Chondrocyte (in vitro differentiated cells): ENCODE results near the gene FKBP14. TPM values are rescaled to one million over a fixed set of nuclear protein-coding genes. Genes with fewer than 3 reads are reported as not detected.

Source experiments
- DNase-seq: peaks from one replicate; pipeline ENCODE4 v3.0.0; 2021; ENCODE audit warnings: mixed read lengths, low spot score
- H3K27ac Mint-ChIP-seq: one replicate; pipeline ENCODE4 v1.8.0; 2021; ENCODE audit warnings: mild to moderate bottlenecking, moderate library complexity, mixed read lengths; ENCODE audit not compliant: unreplicated experiment
- H3K27me3 Mint-ChIP-seq: 2 replicates; pipeline ENCODE4 v1.8.0; 2021; ENCODE audit warnings: low read depth, mixed read lengths
- H3K36me3 Mint-ChIP-seq: 2 replicates; pipeline ENCODE4 v1.8.0; 2021; ENCODE audit warnings: low read depth, mixed read lengths
- H3K4me1 Mint-ChIP-seq: 2 replicates; pipeline ENCODE4 v1.8.0; 2021; ENCODE audit warnings: low read depth, mild to moderate bottlenecking, mixed read lengths
- H3K4me3 Mint-ChIP-seq: one replicate; pipeline ENCODE4 v1.8.0; 2021; ENCODE audit warnings: mild to moderate bottlenecking, moderate library complexity, mixed read lengths; ENCODE audit not compliant: unreplicated experiment
- H3K9me3 Mint-ChIP-seq: 2 replicates; pipeline ENCODE4 v1.8.0; 2021; ENCODE audit warnings: low read depth, mixed read lengths
- total RNA-seq: library from RNA; stranded (reverse); gene quantifications from 3 replicates; pipeline ENCODE4 v1.2.1, GENCODE V29; 2021
- TF ChIP-seq, protein P1 (sequence below): fragments of 200-600 bp; sonication (generic); IDR thresholded peaks from 2 replicates; pipeline ENCODE4 v1.5.0; 2021; ENCODE audit warnings: antibody characterized with exemption, mild to moderate bottlenecking, moderate library complexity

The FKBP14 gene
- total RNA-seq, 1 donor from 2014 or later = 74.7 TPM

DNA sequence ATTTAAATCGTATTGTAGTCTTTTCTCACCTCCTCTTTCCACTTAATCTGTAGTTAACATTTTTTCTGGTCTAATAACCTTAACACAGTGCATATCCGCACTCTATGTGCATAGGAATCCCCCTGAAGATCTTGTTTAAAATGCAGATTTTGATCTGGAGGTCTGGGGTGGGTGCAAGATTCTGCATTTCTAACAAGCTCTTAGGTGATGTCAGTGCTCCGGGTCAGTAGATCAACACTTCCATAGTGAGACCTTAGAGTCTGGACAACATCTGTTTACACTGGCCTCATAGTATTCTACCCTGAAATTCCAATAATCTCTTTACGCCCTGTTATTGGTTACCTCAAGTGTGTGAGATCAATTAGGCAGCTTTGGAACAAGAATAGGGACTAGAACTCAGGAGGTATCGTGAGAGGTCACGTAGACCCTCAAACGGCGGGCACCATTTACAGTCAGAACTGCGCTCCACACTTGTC lies 1.3 kb upstream of the FKBP14 start:
- H3K9me3 Mint-ChIP-seq = no peaks in the 10 kb centered on the region
- no peak overlapping the region for H3K4me3 Mint-ChIP-seq
- peak overlapping the region; percentile 83 for H3K27ac Mint-ChIP-seq
- DNase-seq = no peak
- H3K27me3 Mint-ChIP-seq = no peaks in the 10 kb centered on the region
- peaks cover 48% of the 10 kb centered on the region for H3K4me1 Mint-ChIP-seq
- no peaks in the 10 kb centered on the region for H3K36me3 Mint-ChIP-seq
- TF ChIP-seq, protein P1, sequence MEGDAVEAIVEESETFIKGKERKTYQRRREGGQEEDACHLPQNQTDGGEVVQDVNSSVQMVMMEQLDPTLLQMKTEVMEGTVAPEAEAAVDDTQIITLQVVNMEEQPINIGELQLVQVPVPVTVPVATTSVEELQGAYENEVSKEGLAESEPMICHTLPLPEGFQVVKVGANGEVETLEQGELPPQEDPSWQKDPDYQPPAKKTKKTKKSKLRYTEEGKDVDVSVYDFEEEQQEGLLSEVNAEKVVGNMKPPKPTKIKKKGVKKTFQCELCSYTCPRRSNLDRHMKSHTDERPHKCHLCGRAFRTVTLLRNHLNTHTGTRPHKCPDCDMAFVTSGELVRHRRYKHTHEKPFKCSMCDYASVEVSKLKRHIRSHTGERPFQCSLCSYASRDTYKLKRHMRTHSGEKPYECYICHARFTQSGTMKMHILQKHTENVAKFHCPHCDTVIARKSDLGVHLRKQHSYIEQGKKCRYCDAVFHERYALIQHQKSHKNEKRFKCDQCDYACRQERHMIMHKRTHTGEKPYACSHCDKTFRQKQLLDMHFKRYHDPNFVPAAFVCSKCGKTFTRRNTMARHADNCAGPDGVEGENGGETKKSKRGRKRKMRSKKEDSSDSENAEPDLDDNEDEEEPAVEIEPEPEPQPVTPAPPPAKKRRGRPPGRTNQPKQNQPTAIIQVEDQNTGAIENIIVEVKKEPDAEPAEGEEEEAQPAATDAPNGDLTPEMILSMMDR = no peak

DNA sequence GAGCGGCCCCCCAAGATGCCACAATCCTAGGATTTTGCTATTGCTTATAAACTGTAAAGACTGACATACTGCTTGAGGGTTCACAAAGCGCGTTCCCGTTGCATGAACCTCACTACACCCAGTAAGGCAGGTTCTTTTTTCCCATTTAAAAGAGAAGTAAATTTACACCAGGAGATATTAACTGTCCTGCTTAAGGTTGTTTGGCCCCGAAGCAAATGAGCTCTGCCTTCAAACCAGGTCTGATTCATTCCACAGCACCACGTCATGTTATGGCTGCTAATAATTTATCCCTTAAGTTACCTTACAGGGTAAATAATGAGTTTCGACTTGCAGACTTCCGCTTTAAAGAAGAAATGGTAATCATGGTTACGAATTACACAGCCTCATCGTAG lies 559 bp upstream of the FKBP14 start:
- no peak overlapping the region for H3K4me3 Mint-ChIP-seq
- no peak for DNase-seq
- TF ChIP-seq, protein P1 = no peak
- H3K36me3 Mint-ChIP-seq = no peaks in the 10 kb centered on the region
- H3K27me3 Mint-ChIP-seq = no peaks in the 10 kb centered on the region
- no peaks in the 10 kb centered on the region for H3K9me3 Mint-ChIP-seq
- H3K4me1 Mint-ChIP-seq = peaks cover 47% of the 10 kb centered on the region
- peak overlapping the region; percentile 95 for H3K27ac Mint-ChIP-seq

DNA sequence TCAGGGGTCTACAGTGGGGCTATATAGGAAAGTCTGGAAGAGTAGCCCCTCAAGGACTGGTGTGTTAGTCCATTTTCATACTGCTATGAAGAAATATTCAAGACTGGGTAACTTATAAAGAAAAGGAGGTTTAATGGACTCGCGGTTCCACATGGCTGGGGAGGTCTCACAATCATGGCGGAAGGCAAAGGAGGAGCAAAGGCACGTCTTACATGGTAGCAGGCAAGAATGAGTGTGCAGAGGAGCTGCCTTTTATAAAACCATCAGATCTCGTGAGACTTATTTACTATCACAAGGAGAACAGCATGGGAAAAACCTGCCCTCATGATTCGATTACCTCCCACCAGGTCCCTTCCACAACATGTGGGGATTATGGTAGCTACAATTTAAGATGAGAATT lies 3.0 kb downstream of the FKBP14 start:
- no peak overlapping the region for H3K4me3 Mint-ChIP-seq
- H3K4me1 Mint-ChIP-seq = peaks cover 61% of the 10 kb centered on the region
- H3K36me3 Mint-ChIP-seq = peaks cover 2% of the 10 kb centered on the region
- H3K9me3 Mint-ChIP-seq = no peaks in the 10 kb centered on the region
- H3K27me3 Mint-ChIP-seq = no peaks in the 10 kb centered on the region
- TF ChIP-seq, protein P1 = no peak
- H3K27ac Mint-ChIP-seq = no peak overlapping the region
- DNase-seq = no peak

DNA sequence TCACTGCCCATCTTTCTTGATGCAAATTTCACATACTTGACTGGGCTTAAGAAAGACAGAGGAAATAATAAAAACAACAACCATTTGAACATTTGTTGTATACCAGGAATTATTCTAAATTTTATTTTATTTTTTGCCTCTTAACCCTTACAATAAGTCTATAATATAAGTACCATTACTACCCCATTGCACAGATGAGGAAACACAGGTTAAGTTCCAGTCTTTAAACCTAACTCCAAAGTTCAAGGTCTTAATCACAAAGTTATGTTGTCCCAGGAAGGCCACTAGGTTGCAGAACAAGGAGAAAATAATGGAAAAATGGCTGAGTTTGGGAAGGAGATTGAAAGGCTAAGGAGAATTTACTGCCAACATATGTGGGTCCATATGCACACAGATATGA lies 3.5 kb downstream of the FKBP14 start:
- no peak overlapping the region for H3K27ac Mint-ChIP-seq
- DNase-seq = no peak
- H3K9me3 Mint-ChIP-seq = no peaks in the 10 kb centered on the region
- peaks cover 5% of the 10 kb centered on the region for H3K36me3 Mint-ChIP-seq
- peaks cover 61% of the 10 kb centered on the region for H3K4me1 Mint-ChIP-seq
- no peaks in the 10 kb centered on the region for H3K27me3 Mint-ChIP-seq
- no peak overlapping the region for H3K4me3 Mint-ChIP-seq
- TF ChIP-seq, protein P1 = no peak

DNA sequence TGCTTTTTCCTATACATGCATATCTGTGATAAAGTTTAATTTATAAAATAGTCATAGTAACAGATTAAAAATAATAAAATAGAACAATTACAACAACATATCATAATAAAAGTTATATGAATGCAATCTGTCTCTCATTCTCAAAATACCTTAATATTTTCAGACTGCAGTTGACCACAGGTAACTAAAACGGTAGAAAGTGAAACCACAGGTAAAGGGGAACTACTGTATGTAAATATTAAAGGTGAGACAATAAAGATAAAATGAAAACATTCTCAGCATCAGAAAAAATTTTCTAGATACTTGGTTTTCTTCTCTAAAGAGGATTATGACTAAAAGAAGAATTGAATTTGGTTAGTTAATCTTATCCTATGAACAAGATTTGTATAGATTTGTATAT lies 6.0 kb downstream of the FKBP14 start:
- no peak for DNase-seq
- TF ChIP-seq, protein P1 = no peak
- peaks cover 47% of the 10 kb centered on the region for H3K4me1 Mint-ChIP-seq
- H3K9me3 Mint-ChIP-seq = no peaks in the 10 kb centered on the region
- H3K4me3 Mint-ChIP-seq = no peak overlapping the region
- peaks cover 10% of the 10 kb centered on the region for H3K36me3 Mint-ChIP-seq
- H3K27me3 Mint-ChIP-seq = no peaks in the 10 kb centered on the region
- H3K27ac Mint-ChIP-seq = no peak overlapping the region
